Measurements from ENCODE around the gene PCDH15.
"Not testable (repeated sequence)": the region's sequence is repeated elsewhere in the genome, so short reads cannot be mapped to it uniquely, and the experiment has no call there.

GRCh38 chr10:54515244-54515643, 285.8 kb downstream of the PCDH15 start:
- TF ChIP-seq CTCF, POLR2A (IDR thresholded peaks at IDR 0.05): not testable (repeated sequence)
